Erythroblast (primary cell): ENCODE measurements around the gene PRM3.

ENCODE experiments used
- GATA1 ChIP-seq: IDR thresholded peaks from 2 replicates; pipeline ENCODE4 v1.6.1; 2011; ENCODE audit warnings: low read depth, mild to moderate bottlenecking, control low read depth, low read length, moderate library complexity
- POLR2A ChIP-seq: IDR thresholded peaks from 2 replicates; pipeline ENCODE4 v1.6.1; 2011; ENCODE audit warnings: mild to moderate bottlenecking, low read length

GRCh38 chr16:11256661-11257130, 16.7 kb downstream of the PRM3 start:
- TF ChIP-seq POLR2A: no peak
- no peak for TF ChIP-seq GATA1
